Measurements from ENCODE around the gene MKLN1.

DNA sequence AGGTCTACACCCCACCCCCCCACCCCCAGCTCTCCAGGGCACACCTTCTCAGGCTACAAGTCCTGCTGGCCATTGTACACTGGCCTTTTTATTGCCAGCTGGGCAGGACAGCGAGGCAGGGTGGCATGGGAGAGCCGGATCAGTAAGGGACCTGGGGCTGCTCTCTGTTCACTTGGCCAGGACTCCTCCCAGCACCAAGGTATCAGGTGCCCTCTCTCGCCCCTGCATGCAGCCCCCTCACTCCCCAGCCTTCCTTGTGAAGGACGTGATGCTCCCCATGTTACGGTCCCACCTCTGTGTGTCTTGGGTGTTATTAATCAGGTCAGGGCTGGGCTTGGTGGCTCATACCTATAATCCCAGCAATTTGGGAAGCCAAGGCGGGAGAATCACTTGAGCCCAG is 202.5 kb downstream of the MKLN1 start:
- TF ChIP-seq, protein P1, sequence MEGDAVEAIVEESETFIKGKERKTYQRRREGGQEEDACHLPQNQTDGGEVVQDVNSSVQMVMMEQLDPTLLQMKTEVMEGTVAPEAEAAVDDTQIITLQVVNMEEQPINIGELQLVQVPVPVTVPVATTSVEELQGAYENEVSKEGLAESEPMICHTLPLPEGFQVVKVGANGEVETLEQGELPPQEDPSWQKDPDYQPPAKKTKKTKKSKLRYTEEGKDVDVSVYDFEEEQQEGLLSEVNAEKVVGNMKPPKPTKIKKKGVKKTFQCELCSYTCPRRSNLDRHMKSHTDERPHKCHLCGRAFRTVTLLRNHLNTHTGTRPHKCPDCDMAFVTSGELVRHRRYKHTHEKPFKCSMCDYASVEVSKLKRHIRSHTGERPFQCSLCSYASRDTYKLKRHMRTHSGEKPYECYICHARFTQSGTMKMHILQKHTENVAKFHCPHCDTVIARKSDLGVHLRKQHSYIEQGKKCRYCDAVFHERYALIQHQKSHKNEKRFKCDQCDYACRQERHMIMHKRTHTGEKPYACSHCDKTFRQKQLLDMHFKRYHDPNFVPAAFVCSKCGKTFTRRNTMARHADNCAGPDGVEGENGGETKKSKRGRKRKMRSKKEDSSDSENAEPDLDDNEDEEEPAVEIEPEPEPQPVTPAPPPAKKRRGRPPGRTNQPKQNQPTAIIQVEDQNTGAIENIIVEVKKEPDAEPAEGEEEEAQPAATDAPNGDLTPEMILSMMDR (IDR thresholded peaks at IDR 0.05) = no peak
- TF ChIP-seq POLR2A (IDR thresholded peaks at IDR 0.05) = no peak
